Tibial artery (tissue), 4 donors: ENCODE data around the gene LSAMP.

ENCODE experiments used
- DNase-seq, 2 donors: peaks; one replicate each; pipeline ENCODE4 v3.0.0-alpha.2; 2019
- H3K27ac ChIP-seq, 2 donors: fragments of 200-600 bp; sonication (generic) in 1 of 2; 1 replicate in 1 of 2; 2 replicates in 1 of 2; pipeline ENCODE4 v1.5.1; 2018 to 2019; ENCODE audit warnings: mild to moderate bottlenecking in 1 of 2
- H3K27me3 ChIP-seq, 2 donors: fragments of 200-600 bp; sonication (generic) in 1 of 2; one replicate each; pipeline versions ENCODE4 v1.5.1 to v1.6.0; 2016 to 2019
- H3K36me3 ChIP-seq, 3 donors: fragments of 200-600 bp; sonication (generic) in 2 of 3; one replicate each; pipeline ENCODE4 v1.5.1; 2016 to 2019; ENCODE audit warnings: mild to moderate bottlenecking in 2 of 3
- H3K4me1 ChIP-seq, 4 donors: fragments of 200-600 bp; sonication (generic) in 2 of 4; 1 replicate in 3 of 4; 2 replicates in 1 of 4; pipeline ENCODE4 v1.5.1; 2016 to 2019
- H3K4me3 ChIP-seq, 2 donors: fragments of 200-600 bp; sonication (generic) in 1 of 2; 1 replicate in 1 of 2; 2 replicates in 1 of 2; pipeline ENCODE4 v1.5.1; 2018 to 2019; ENCODE audit warnings: mild to moderate bottlenecking in 2 of 2
- H3K9me3 ChIP-seq, 3 donors: fragments of 200-600 bp; sonication (generic) in 1 of 3; one replicate each; pipeline ENCODE4 v1.5.1; 2016 to 2019
- intact Hi-C: fragments of 100-400 bp; cut with DNase I; formaldehyde crosslinking; loops from one replicate; pipeline ENCODE4 v1.15.0; 2023; ENCODE audit warnings: low total_unique reads
- TF ChIP-seq, protein P1 (sequence below), 2 experiments: fragments of 200-600 bp in 1 of 2; fragments of 450-650 bp in 1 of 2; IDR thresholded peaks; one replicate each; pipeline ENCODE4 v1.5.1; 2017 to 2019; ENCODE audit warnings: antibody characterized with exemption in 2 of 2, mild to moderate bottlenecking in 1 of 2, moderate library complexity in 1 of 2

LSAMP gene

DNA sequence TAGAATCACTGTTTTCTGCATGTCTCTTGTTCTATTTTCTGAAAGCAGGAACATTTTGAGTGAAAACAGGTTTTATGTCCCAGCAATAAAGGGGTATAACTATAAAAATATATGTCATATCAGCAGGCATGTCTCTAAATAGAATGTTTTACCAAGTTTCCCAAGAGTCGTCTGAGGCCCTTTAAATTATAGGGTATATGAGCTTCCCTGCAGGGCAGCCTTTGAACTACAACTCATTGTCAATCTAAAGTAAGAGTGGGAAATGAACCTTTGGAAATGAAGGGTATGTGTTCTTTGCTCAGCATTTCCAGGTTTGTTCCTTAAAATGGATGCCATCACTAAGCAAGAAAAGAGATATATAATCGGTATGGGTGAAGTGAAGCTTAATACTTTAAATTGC, 138.6 kb downstream of the LSAMP start:
- TF ChIP-seq, protein P1, sequence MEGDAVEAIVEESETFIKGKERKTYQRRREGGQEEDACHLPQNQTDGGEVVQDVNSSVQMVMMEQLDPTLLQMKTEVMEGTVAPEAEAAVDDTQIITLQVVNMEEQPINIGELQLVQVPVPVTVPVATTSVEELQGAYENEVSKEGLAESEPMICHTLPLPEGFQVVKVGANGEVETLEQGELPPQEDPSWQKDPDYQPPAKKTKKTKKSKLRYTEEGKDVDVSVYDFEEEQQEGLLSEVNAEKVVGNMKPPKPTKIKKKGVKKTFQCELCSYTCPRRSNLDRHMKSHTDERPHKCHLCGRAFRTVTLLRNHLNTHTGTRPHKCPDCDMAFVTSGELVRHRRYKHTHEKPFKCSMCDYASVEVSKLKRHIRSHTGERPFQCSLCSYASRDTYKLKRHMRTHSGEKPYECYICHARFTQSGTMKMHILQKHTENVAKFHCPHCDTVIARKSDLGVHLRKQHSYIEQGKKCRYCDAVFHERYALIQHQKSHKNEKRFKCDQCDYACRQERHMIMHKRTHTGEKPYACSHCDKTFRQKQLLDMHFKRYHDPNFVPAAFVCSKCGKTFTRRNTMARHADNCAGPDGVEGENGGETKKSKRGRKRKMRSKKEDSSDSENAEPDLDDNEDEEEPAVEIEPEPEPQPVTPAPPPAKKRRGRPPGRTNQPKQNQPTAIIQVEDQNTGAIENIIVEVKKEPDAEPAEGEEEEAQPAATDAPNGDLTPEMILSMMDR (IDR thresholded peaks at IDR 0.05), result no peak
- no peaks in the 10 kb centered on the region for H3K36me3 ChIP-seq
- no peaks in the 10 kb centered on the region for H3K9me3 ChIP-seq
- H3K27me3 ChIP-seq, result no peaks in the 10 kb centered on the region
- no peak overlapping the region for H3K4me3 ChIP-seq
- intact Hi-C loops, result no loop called here
- no peak overlapping the region for H3K27ac ChIP-seq
- no peak for DNase-seq
- no peaks in the 10 kb centered on the region for H3K4me1 ChIP-seq

DNA sequence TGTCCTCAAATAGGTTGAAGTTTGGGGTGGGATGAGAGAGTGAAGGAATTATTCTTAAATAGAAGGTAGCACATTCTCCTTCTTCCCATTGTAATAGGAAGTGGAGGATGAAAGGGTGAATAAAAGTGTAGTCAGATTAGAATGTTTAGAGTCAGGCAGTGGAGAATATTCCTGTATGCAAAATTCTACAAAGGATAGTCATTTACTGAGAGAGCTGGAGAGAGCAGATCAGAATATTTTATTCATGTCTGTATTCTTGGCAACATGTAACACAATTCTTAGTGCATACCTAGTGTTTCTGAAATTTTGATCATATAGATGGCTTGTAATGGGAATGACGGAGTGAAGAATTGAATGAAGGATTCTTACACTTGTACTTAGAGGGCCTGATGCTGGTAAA, 139.1 kb downstream of the LSAMP start:
- H3K36me3 ChIP-seq, result no peaks in the 10 kb centered on the region
- H3K9me3 ChIP-seq, result no peaks in the 10 kb centered on the region
- no peaks in the 10 kb centered on the region for H3K4me1 ChIP-seq
- no peak overlapping the region for H3K27ac ChIP-seq
- intact Hi-C loops, result no loop called here
- no peak for DNase-seq
- TF ChIP-seq, protein P1 (IDR thresholded peaks at IDR 0.05), result no peak
- H3K27me3 ChIP-seq, result no peaks in the 10 kb centered on the region
- no peak overlapping the region for H3K4me3 ChIP-seq

DNA sequence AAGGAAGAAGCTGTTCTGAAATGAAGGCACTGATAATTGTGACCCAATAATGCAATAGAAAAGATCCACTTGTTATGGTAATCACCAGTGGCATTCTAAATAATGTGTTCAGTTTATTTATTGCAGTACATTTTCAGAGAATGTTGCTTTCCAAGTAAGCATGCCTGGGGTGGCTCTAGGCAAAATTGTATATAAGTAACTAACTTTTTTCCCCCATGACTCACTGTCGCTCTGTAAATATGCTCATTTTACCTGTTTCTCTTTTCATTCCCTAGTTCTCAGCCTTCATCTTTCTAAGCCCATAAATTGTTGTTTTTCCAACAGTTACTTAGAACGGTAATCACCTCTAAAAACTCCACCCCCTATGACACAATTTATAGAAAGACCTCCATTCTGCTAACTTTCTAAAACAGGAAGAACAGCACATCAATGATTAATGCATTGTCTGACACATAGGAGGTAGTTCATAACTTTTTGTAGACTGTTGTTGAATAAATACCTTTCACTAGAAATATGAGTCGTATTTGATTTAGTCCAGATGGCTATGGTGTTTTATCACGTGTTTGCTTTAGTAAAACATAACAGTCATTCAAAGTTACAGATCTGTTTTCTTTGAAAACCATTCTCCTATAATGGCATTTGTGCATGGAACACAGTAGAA, 143.1 kb downstream of the LSAMP start:
- no peaks in the 10 kb centered on the region for H3K4me1 ChIP-seq
- no peak for DNase-seq
- no peak overlapping the region for H3K27ac ChIP-seq
- no peak overlapping the region for H3K4me3 ChIP-seq
- H3K27me3 ChIP-seq, result no peaks in the 10 kb centered on the region
- TF ChIP-seq, protein P1 (IDR thresholded peaks at IDR 0.05), result no peak
- intact Hi-C loops, result no loop called here
- H3K9me3 ChIP-seq, result no peaks in the 10 kb centered on the region
- no peaks in the 10 kb centered on the region for H3K36me3 ChIP-seq

DNA sequence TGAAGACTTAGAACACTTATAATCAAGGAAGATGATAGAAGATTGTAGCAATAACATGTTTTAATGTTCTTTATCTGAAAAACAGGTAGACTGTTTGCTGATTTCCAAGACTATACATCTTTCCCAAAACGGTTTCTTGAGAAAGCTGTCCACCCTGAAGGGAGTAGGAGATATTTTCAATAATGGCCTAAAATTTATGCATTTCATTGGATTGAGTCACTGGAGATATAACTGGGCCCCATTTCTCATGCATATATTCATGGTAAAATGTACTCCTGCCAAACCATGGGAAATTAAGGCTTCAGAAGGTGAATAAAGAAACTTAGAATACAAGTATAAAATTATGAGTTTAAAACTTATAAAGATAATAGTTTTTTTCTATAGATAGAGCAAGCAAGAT, 143.9 kb downstream of the LSAMP start:
- no peaks in the 10 kb centered on the region for H3K4me1 ChIP-seq
- no peaks in the 10 kb centered on the region for H3K9me3 ChIP-seq
- no peak overlapping the region for H3K4me3 ChIP-seq
- H3K36me3 ChIP-seq, result no peaks in the 10 kb centered on the region
- no peak overlapping the region for H3K27ac ChIP-seq
- DNase-seq, result no peak
- H3K27me3 ChIP-seq, result no peaks in the 10 kb centered on the region
- intact Hi-C loops, result no loop called here
- TF ChIP-seq, protein P1 (IDR thresholded peaks at IDR 0.05), result no peak

DNA sequence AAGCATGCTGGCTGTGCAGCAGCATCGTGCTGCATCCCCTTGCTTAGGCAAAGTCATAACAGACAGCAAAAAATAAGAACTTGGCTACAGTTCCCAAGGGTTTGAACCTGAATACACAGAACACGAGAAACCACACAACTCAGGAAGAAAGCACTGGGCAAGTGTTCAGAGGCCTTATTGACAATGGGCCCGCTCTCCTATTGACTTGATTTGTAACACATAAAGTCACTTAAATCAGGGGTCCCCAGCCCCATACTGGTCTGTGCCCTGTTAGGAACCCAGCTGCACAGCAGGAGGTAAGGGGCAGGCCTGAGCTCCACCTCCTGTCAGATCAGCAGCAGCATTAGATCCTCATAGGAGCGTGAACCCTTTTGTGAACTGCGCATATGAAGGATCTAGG, 145.1 kb downstream of the LSAMP start:
- TF ChIP-seq, protein P1 (IDR thresholded peaks at IDR 0.05), result no peak
- H3K27ac ChIP-seq, result no peak overlapping the region
- no peaks in the 10 kb centered on the region for H3K27me3 ChIP-seq
- intact Hi-C loops, result no loop called here
- no peaks in the 10 kb centered on the region for H3K9me3 ChIP-seq
- H3K36me3 ChIP-seq, result no peaks in the 10 kb centered on the region
- no peak overlapping the region for H3K4me3 ChIP-seq
- no peak for DNase-seq
- no peaks in the 10 kb centered on the region for H3K4me1 ChIP-seq

DNA sequence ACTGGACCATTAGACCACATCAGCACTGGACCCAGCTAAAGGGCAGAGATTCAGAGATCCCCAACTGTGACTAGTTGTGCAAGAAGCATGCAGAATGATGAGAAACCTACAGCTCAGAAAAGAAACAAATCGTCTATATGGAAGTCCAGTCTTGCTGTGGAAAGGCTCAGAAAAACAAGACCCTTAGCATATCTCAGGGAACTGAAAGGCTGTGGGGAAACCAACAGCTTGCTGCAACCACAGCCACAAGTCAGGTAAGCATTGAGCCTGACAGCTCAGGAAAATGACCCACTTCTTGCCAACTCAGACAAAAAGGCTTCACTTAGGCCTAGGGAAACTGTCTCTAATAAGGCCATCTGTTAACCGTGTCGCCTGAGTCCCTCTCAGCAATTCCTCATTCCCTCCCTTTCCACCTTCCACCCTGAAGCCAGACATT, 145.6 kb downstream of the LSAMP start:
- no peaks in the 10 kb centered on the region for H3K27me3 ChIP-seq
- DNase-seq, result no peak
- intact Hi-C loops, result no loop called here
- TF ChIP-seq, protein P1 (IDR thresholded peaks at IDR 0.05), result no peak
- no peaks in the 10 kb centered on the region for H3K9me3 ChIP-seq
- H3K27ac ChIP-seq, result no peak overlapping the region
- no peaks in the 10 kb centered on the region for H3K4me1 ChIP-seq
- H3K4me3 ChIP-seq, result no peak overlapping the region
- H3K36me3 ChIP-seq, result no peaks in the 10 kb centered on the region
